K562 (cell line): ENCODE measurements around the gene RPS6KA2.

Source experiments
- BCLAF1 ChIP-seq, 2 experiments: fragments of 450-650 bp in 1 of 2; IDR thresholded peaks; 2 replicates each; pipeline ENCODE4 v1.6.1; 2011 to 2017; ENCODE audit warnings: low read depth in 2 of 2, antibody characterized with exemption in 1 of 2, borderline replicate concordance in 1 of 2, low read length in 1 of 2, mild to moderate bottlenecking in 1 of 2, mixed read lengths in 1 of 2; ENCODE audit not compliant: control insufficient read depth in 1 of 2
- EP300 ChIP-seq: IDR thresholded peaks from 2 replicates; pipeline ENCODE4 v1.6.1; 2012; ENCODE audit warnings: low read length, improper control_type of control experiment
- EZH2 ChIP-seq: IDR thresholded peaks from 2 replicates; pipeline ENCODE4 v1.6.1; 2012; ENCODE audit warnings: low read depth, mild to moderate bottlenecking, inconsistent platforms, low read length, borderline replicate concordance
- HNRNPLL ChIP-seq: fragments of 200-400 bp; formaldehyde crosslinking; IDR thresholded peaks from 2 replicates; pipeline ENCODE4 v1.6.1; 2017; ENCODE audit warnings: low read length, low read depth, mild to moderate bottlenecking; ENCODE audit not compliant: poor library complexity, severe bottlenecking
- REST ChIP-seq, 2 experiments: fragments of 450-650 bp; formaldehyde crosslinking in 1 of 2; IDR thresholded peaks; 2 replicates each; pipeline versions ENCODE4 v1.4.0 to v1.6.1; 2014 to 2020; ENCODE audit warnings: mild to moderate bottlenecking in 2 of 2, borderline replicate concordance in 1 of 2, low read depth in 1 of 2
- SIN3B ChIP-seq: fragments of 450-650 bp; IDR thresholded peaks from 2 replicates; pipeline ENCODE4 v1.6.1; 2017; ENCODE audit warnings: low read depth, mild to moderate bottlenecking, moderate library complexity
- TSHZ1 ChIP-seq: fragments of 250-450 bp; sonication (Bioruptor Pico); IDR thresholded peaks from 2 replicates; pipeline ENCODE4 v1.4.0; 2020; ENCODE audit warnings: mild to moderate bottlenecking, moderate library complexity
- TF ChIP-seq, protein P1 (sequence below), 3 experiments: IDR thresholded peaks in 2 of 3; conservative IDR thresholded peaks in 1 of 3; 2 replicates each; pipeline ENCODE4 v1.5.1; 2011 to 2012; ENCODE audit warnings: low read length in 3 of 3, mild to moderate bottlenecking in 3 of 3, control low read depth in 2 of 3, improper control_type of control experiment in 1 of 3, inconsistent platforms in 1 of 3, low read depth in 1 of 3, mixed read lengths in 1 of 3, moderate library complexity in 1 of 3; ENCODE audit not compliant: insufficient read depth in 2 of 3

- TF ChIP-seq HNRNPLL, result no peak
- no peak for TF ChIP-seq BCLAF1 (IDR thresholded peaks at IDR 0.05; ENCODE audit: borderline replicate concordance in 1 of 2, control insufficient read depth in 1 of 2, low read depth in 2 of 2, low read length in 1 of 2)
- no peak for TF ChIP-seq REST (IDR thresholded peaks at IDR 0.05; ENCODE audit: borderline replicate concordance)
- no peak for TF ChIP-seq REST (CRISPR knock-in tag; IDR thresholded peaks at IDR 0.05; ENCODE audit: low read depth)
- TF ChIP-seq, protein P1, sequence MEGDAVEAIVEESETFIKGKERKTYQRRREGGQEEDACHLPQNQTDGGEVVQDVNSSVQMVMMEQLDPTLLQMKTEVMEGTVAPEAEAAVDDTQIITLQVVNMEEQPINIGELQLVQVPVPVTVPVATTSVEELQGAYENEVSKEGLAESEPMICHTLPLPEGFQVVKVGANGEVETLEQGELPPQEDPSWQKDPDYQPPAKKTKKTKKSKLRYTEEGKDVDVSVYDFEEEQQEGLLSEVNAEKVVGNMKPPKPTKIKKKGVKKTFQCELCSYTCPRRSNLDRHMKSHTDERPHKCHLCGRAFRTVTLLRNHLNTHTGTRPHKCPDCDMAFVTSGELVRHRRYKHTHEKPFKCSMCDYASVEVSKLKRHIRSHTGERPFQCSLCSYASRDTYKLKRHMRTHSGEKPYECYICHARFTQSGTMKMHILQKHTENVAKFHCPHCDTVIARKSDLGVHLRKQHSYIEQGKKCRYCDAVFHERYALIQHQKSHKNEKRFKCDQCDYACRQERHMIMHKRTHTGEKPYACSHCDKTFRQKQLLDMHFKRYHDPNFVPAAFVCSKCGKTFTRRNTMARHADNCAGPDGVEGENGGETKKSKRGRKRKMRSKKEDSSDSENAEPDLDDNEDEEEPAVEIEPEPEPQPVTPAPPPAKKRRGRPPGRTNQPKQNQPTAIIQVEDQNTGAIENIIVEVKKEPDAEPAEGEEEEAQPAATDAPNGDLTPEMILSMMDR (IDR thresholded peaks at IDR 0.05 in 2 of 3, conservative IDR thresholded peaks at IDR 0.05 in 1 of 3; ENCODE audit: insufficient read depth in 2 of 3, low read depth in 1 of 3, low read length in 3 of 3), result peak; percentile 23 to 47 (median 44); a peak in 4 of 6 replicates
- TF ChIP-seq TSHZ1, result no peak
- no peak for TF ChIP-seq SIN3B
- TF ChIP-seq EZH2, result no peak
- TF ChIP-seq EP300, result no peak
These were observed 161.4 kb downstream of the RPS6KA2 start for GRCh38 chr6:166465671-166466087.
